ENCODE measurements around the gene UTP14A. TPM values are rescaled to one million over a fixed set of nuclear protein-coding genes. Genes with fewer than 3 reads are reported as not detected.

Gene UTP14A
- total RNA-seq, 2 donors from 2014 or later, result 15.6 to 24.9 TPM

GRCh38 chrX:129965166-129965565 lies 59.2 kb downstream of the UTP14A start:
- Histone ChIP-seq H3K4me1 (ENCODE audit: control insufficient read depth, insufficient read depth, low read length) (no peaks in the 10 kb centered on the region), H3K36me3 (ENCODE audit: control insufficient read depth, insufficient read depth, low read length) (no peaks in the 10 kb centered on the region), H3K9ac (ENCODE audit: extremely low read depth, low read length, poor library complexity, severe bottlenecking) (no peak overlapping the region), H3K27ac (ENCODE audit: low read depth, low read length) (no peak overlapping the region), H3K9me3 (ENCODE audit: control insufficient read depth, low read length) (no peaks in the 10 kb centered on the region), H3K4me3 (ENCODE audit: low read length) (no peak overlapping the region), H3K27me3 (ENCODE audit: control insufficient read depth, insufficient read depth, low read length, poor library complexity, severe bottlenecking) (peaks cover 6% of the 10 kb centered on the region)
- TF ChIP-seq CTCF (conservative IDR thresholded peaks at IDR 0.05), result no peak
- Mint-ChIP-seq H3K9me3 (peaks cover 40% of the 10 kb centered on the region), H3K4me1 (no peaks in the 10 kb centered on the region), H3K36me3 (ENCODE audit: low read depth) (no peaks in the 10 kb centered on the region), H3K27ac (no peak overlapping the region), H3K4me3 (no peak overlapping the region), H3K27me3 (ENCODE audit: insufficient read depth) (peaks cover 47% of the 10 kb centered on the region)
- no peak for DNase-seq
- WGBS, 2 experiments (ENCODE audit: insufficient coverage in 1 of 2, insufficient read length in 1 of 2), result 85% methylated on average over 6 of the region's 6 CpGs; no CpG with 5 or more reads in 1 of the 2 experiments

- Histone ChIP-seq H3K4me1 (ENCODE audit: control insufficient read depth, insufficient read depth, low read length) (no peaks in the 10 kb centered on the region), H3K9me3 (ENCODE audit: control insufficient read depth, low read length) (no peaks in the 10 kb centered on the region), H3K27me3 (ENCODE audit: control insufficient read depth, insufficient read depth, low read length, poor library complexity, severe bottlenecking) (no peaks in the 10 kb centered on the region), H3K9ac (ENCODE audit: extremely low read depth, low read length, poor library complexity, severe bottlenecking) (no peak overlapping the region), H3K4me3 (ENCODE audit: low read length) (no peak overlapping the region), H3K36me3 (ENCODE audit: control insufficient read depth, insufficient read depth, low read length) (no peaks in the 10 kb centered on the region), H3K27ac (ENCODE audit: low read depth, low read length) (no peak overlapping the region)
- H3K36me3 Mint-ChIP-seq (ENCODE audit: low read depth), result no peaks in the 10 kb centered on the region
- H3K27me3 Mint-ChIP-seq (ENCODE audit: insufficient read depth), result peaks cover 47% of the 10 kb centered on the region
- H3K4me3 Mint-ChIP-seq, result no peak overlapping the region
- no peak for DNase-seq
- TF ChIP-seq CTCF (conservative IDR thresholded peaks at IDR 0.05), result no peak
- peaks cover 45% of the 10 kb centered on the region for H3K9me3 Mint-ChIP-seq
- no peak overlapping the region for H3K27ac Mint-ChIP-seq
- no peaks in the 10 kb centered on the region for H3K4me1 Mint-ChIP-seq
- WGBS, 2 experiments (ENCODE audit: insufficient coverage in 1 of 2, insufficient read length in 1 of 2), result 100% methylated on average over 2 of the region's 3 CpGs; no CpG with 5 or more reads in 1 of the 2 experiments
These were observed 63.0 kb downstream of the UTP14A start for GRCh38 chrX:129968968-129969367.

GRCh38 chrX:129976441-129976840 lies 70.5 kb downstream of the UTP14A start:
- H3K27ac Mint-ChIP-seq, result no peak overlapping the region
- peaks cover 66% of the 10 kb centered on the region for H3K27me3 Mint-ChIP-seq (ENCODE audit: insufficient read depth)

More at GRCh38 chrX:129976441-129976840, 70.5 kb downstream of the UTP14A start:
- H3K27ac ChIP-seq (ENCODE audit: low read depth, low read length), result no peak overlapping the region
- DNase-seq, result no peak
- no peaks in the 10 kb centered on the region for H3K9me3 ChIP-seq (ENCODE audit: control insufficient read depth, low read length)
- Mint-ChIP-seq H3K9me3 (peaks cover 45% of the 10 kb centered on the region), H3K4me3 (no peak overlapping the region), H3K4me1 (no peaks in the 10 kb centered on the region), H3K36me3 (ENCODE audit: low read depth) (no peaks in the 10 kb centered on the region)
- H3K4me3 ChIP-seq (ENCODE audit: low read length), result no peak overlapping the region
- no peak for TF ChIP-seq CTCF (conservative IDR thresholded peaks at IDR 0.05)
- H3K27me3 ChIP-seq (ENCODE audit: control insufficient read depth, insufficient read depth, low read length, poor library complexity, severe bottlenecking), result peaks cover 17% of the 10 kb centered on the region
- H3K4me1 ChIP-seq (ENCODE audit: control insufficient read depth, insufficient read depth, low read length), result no peaks in the 10 kb centered on the region
- H3K9ac ChIP-seq (ENCODE audit: extremely low read depth, low read length, poor library complexity, severe bottlenecking), result no peak overlapping the region
- WGBS, 2 experiments (ENCODE audit: insufficient coverage in 1 of 2, insufficient read length in 1 of 2), result 89% methylated on average over 5 of the region's 5 CpGs; no CpG with 5 or more reads in 1 of the 2 experiments
- no peaks in the 10 kb centered on the region for H3K36me3 ChIP-seq (ENCODE audit: control insufficient read depth, insufficient read depth, low read length)

Other genes starting within 250 kb of the UTP14A start
- under 1 TPM; 0.20 to 0.31 TPM for gene XPNPEP2, start 167.2 kb upstream of the UTP14A start, total RNA-seq
- not detected for gene SASH3, start 126.2 kb upstream of the UTP14A start, total RNA-seq
- 10 to 100 TPM; 27.1 to 40.2 TPM for gene ZDHHC9, start 62.3 kb upstream of the UTP14A start, total RNA-seq
- 10 to 100 TPM; 24.5 to 29.9 TPM for gene BCORL1, start 76.5 kb downstream of the UTP14A start, total RNA-seq
- 1 to 10 TPM; 2.8 to 3.8 TPM for gene ELF4, start 204.3 kb downstream of the UTP14A start, total RNA-seq

Data from endodermal cell (in vitro differentiated cells).